NCI-H345 (cell line): ENCODE results near the gene GLRX5.
A peak's percentile ranks its signal among the peaks of the same experiment; 100 is the strongest.
"Not testable (repeated sequence)": the region's sequence is repeated elsewhere in the genome, so short reads cannot be mapped to it uniquely, and the experiment has no call there.

Experiments
- DNase-seq: peaks from one replicate; lab custom pipeline; 2025; lab: John Stamatoyannopoulos, UW

The GLRX5 gene

GRCh38 chr14:95559203-95559602 lies 24.4 kb downstream of the GLRX5 start:
- DNase-seq: no peak

- peak; percentile 91 for DNase-seq
Measured at GRCh38 chr14:95561001-95561412, 26.2 kb downstream of the GLRX5 start.

- no peak for DNase-seq
Measured at GRCh38 chr14:95562892-95563685, 28.2 kb downstream of the GLRX5 start.

GRCh38 chr14:95564060-95564459 lies 29.2 kb downstream of the GLRX5 start:
- DNase-seq: no peak

- no peak for DNase-seq
Measured at GRCh38 chr14:95569440-95569839, 34.6 kb downstream of the GLRX5 start.

GRCh38 chr14:95573313-95573712 lies 38.5 kb downstream of the GLRX5 start:
- no peak for DNase-seq

GRCh38 chr14:95575840-95576473 lies 41.1 kb downstream of the GLRX5 start:
- DNase-seq: no peak

- no peak for DNase-seq
Measured at GRCh38 chr14:95577067-95577800, 42.4 kb downstream of the GLRX5 start.

GRCh38 chr14:95577870-95578269 lies 43.0 kb downstream of the GLRX5 start:
- no peak for DNase-seq

- DNase-seq: not testable (repeated sequence)
Measured at GRCh38 chr14:95583836-95584617, 49.2 kb downstream of the GLRX5 start.

- no peak for DNase-seq
Measured at GRCh38 chr14:95585953-95586620, 51.2 kb downstream of the GLRX5 start.

- DNase-seq: not testable (repeated sequence)
Measured at GRCh38 chr14:95591182-95591581, 56.3 kb downstream of the GLRX5 start.
